HTR-8/SVneo (cell line): Measurements from ENCODE around the gene CD3G.
A peak's percentile ranks its signal among the peaks of the same experiment; 100 is the strongest.

Experiments
- DNase-seq: peaks from one replicate; pipeline ENCODE4 v3.0.0; 2011; ENCODE audit warnings: low spot score, mixed read lengths; ENCODE audit not compliant: insufficient read length
- FAIRE-seq: peaks from 2 replicates; lab custom pipeline; 2011; peaks lifted over from hg19 to GRCh38; lab: Jason Lieb, UNC

CD3G gene

DNA sequence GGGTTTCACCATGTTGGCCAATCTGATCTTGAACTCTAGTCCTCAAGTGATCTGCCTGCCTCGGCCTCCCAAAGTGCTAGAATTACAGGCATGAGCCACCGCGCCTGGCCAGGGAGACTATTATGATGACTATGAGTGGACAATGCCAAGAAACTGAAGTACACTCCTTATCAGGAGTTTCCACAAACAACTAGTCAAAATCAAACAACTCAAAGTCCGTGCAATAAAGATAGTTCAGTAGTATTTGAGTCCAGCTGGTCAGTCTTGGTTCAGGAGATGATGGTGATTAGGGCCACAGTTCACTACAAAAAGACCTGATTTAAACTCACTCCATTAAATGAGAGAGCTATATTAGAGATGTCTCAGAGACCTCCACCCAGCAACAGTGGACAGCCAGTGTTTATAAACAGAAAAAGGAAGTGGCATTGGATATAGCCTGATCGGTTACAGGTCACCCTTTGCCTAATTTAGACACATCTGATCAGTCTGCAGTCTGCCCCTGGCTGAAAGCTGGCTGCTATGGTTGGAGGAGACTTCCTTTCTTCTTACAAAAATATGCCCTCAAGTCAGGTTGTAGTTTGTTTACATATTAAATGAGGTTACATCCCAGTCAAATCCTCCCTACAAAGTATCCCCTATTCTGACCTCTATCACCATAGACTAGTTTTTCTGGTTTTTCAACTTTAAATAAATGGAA is 22.6 kb upstream of the CD3G start:
- FAIRE-seq, result no peak
- DNase-seq, result no peak

DNA sequence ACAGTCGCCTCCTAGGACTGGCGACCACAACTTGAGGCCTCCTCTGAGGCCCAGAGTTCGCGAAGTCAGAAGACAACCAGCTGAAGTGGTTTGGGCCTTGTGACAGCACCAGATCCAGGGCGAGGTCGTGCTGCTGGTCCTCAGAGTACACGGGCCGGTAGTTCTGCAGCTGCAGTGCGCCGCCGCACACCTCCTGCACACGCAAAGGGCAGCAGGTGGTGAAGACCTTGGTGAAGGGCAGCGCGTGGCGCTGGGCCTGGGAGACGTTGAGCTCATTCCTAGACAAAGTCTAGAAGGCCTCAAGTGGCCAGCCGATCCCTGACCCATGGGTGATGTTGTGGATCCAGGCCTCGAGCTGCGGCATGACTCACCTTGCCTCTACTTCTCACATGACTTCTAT is 21.4 kb upstream of the CD3G start:
- DNase-seq, result no peak

DNA sequence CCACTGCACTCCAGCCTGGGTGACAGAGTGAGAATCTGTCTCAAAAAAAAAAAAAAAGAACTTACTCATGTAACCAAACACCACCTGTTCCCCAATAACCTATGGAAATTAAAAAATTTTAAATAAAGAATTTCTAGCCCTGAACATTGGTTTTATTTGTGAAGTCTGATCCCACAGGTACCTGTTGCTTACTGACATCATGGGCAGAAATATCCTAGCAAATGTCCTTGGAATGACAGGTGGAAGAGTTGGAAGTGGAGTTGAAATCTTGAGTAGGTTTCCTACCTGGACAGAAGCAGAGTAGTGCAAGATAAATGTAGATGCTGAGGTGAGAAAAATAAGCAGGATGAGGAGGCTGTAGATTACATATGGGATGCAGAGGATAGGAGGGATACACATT is 18.9 kb upstream of the CD3G start:
- no peak for DNase-seq
- FAIRE-seq, result no peak

More for the DNA sequence above, 21.4 kb upstream of the CD3G start:
- no peak for FAIRE-seq

DNA sequence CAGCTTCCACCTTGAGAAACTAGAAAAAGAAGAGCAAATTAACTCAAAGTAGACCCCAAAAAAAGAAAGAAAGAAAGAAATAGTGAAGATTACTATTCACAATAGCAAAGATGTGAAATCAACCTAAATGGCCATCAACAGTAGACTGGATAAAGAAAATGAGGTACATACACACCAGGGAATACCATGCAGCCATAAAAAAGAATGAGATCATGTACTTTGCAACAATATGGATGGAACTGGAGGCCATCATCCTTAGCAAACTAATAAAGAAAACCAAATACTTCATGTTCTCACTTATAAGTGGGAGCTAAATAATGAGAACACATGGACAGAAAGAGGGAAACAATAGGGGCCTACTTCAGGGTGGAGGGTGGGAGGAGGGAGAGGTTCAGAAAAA is 15.4 kb upstream of the CD3G start:
- no peak for DNase-seq
- FAIRE-seq, result no peak

- FAIRE-seq (no peak), DNase-seq (no peak)
These were observed 9.4 kb upstream of the CD3G start for GRCh38 chr11:118334745-118335144.

DNA sequence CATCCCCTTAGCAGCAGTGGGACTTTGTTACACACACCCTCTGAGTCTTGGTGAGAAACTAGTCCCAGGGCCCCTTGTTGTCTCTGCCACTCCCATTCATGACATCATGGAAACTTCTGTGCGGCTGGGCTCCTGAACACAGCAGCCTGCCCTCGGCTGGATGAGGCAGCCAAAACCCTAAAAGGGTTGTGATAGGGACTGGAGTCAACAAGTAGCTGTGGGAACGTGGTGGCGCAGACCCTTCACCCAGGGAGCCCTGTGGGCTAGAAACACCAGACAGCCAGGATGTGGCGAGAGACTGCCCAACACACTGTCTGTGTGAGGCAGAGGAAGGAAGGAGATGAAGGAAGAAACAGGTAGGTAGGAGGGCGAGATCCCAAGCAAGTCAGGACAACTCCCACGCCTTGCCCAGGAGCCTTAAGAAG is 5.5 kb upstream of the CD3G start:
- DNase-seq, result no peak
- FAIRE-seq, result no peak

- FAIRE-seq (no peak), DNase-seq (no peak)
These were observed 4.7 kb upstream of the CD3G start for GRCh38 chr11:118339281-118339961.

DNA sequence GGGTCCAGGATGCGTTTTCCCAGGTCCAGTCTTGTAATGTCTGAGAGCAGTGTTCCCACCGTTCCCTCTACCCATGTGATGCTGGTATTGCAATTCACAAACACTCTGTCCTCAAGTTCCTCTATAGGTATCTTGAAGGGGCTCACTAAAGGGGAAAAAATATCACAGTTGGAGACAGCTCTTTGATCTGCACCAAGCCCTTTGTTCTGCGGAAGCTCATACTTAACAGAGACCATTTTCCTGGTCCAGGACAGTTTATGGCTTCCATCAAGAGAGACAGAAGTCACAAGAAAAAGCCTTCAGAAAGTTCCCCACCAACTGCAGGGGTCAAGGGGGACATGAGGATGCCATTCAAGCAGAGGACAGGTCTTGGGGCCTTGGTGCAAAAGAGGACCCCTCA is 3.7 kb upstream of the CD3G start:
- FAIRE-seq (no peak), DNase-seq (no peak)

DNA sequence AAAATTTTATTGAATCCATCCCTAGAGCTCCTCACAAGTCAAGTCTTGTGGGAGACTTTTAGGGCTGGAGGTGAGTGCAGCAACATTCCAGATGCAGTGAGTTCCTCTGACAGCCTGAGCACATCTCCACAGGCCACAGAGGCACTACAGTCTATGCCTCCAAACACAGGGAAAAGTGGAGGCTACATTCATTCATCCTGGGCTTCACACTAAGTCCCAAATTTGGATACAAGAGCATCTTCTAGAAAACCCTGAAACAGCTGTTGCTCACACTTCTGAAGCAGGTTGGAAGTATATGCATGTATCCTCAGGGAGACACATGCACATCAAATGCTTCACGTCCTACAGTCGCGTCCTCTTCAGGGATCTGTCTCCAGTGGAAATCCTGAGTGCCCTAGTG is 2.9 kb upstream of the CD3G start:
- FAIRE-seq, result no peak

DNA sequence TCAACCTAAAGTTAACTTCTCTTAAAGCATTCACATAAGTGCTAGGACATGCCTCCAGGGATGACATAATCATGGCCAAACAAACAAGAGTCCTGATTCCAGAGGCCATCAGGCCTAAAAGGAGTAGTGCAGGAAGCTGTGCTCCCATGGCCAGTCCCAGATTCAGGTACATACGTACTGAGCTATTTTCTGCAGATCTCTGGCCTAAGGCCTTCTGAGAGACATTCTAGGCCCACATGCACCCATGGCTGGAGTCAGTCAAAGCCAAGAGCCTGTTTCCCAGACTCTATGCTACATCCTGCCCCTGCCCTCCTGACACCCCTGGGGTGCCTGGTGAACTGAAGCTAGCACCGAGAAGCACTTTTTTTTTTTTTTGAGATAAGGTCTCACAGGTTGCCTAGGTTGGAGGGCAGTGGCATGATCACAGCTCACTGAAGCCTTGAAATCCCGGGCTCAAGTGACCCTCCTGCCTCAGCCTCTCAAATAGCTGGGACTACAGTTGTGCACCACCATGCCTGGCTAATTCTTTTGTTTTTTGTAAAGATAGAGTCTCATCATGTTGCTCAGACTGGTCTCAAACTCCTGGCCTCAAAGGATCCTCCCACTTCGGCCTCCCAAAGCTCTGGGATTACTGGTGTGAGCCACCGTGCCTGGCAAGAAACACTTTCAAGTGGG is 2.2 kb upstream of the CD3G start:
- DNase-seq (no peak), FAIRE-seq (no peak)

More for the DNA sequence above, 2.9 kb upstream of the CD3G start:
- DNase-seq, result no peak

DNA sequence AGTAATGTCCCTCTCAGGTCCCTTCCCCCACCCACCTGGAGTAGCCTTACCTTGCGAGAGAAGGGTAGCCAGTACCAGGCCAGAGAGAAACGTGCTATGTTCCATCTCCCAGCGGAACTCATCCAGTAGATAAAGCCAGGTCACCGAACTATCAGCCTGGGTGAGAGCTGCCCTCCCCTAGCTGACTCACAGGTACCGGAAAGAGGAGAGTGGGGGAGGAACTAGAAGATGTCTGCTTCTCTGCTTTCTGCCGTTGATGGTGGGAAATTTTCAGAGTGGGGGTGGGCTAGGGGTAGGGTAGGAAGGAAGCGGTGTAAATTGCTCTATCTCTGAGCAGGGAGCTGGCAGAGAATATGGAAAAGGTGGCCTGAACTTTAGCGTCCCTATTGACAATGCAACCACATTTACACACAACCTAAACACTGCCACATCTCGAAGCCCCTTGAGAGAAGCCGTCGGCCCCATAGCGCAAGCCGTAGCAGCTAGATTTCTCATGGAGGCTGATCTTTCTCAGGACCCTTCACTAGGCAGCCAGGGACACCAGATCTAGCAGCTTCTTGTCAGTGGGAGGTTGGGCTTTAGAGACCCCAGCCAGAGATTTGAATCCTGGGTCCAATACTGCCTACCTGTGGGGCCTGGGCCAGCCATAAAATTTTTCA is 1.5 kb upstream of the CD3G start, which contains the start of gene CD3D:
Gene CD3D (minus strand): TSS at position 203 of the 659 bp plus-strand sequence. CDS start 98 bp downstream, at position 105.
- no peak for DNase-seq
- no peak for FAIRE-seq

DNA sequence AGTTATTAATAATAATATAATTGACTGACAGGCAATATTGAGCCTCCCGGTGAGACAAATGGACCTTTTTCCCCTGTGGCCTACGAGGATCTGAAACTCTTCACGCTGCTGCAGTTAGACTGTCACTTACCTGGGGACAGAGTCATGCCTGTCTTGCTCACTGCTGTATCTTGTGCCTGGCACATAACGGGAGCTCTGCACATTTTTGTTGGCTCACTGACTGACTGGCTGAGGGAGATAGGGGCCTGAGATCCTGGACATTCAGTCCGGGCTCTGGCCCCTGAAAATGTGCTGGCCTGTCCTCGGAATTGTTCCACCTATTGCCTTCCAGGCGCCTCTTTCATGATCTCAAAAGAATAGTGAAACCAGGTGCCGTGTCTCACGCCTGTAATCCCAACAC is 896 bp upstream of the CD3G start:
- DNase-seq, result no peak

DNA sequence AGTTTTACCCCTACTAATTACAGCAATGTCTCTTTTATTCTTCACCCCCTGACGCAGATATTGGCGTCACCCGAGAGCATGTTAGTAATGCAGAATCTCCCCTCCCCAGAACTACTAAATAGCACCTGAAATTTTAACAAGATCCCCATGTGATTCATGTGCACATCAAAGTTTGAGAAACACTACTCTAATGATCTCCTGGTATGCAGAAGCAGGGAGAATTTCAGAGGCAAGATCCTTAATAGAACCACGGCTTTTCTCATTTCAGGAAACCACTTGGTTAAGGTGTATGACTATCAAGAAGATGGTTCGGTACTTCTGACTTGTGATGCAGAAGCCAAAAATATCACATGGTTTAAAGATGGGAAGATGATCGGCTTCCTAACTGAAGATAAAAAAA is 5.3 kb downstream of the CD3G start:
- DNase-seq (no peak), FAIRE-seq (no peak)

More for the DNA sequence above, 896 bp upstream of the CD3G start:
- no peak for FAIRE-seq

DNA sequence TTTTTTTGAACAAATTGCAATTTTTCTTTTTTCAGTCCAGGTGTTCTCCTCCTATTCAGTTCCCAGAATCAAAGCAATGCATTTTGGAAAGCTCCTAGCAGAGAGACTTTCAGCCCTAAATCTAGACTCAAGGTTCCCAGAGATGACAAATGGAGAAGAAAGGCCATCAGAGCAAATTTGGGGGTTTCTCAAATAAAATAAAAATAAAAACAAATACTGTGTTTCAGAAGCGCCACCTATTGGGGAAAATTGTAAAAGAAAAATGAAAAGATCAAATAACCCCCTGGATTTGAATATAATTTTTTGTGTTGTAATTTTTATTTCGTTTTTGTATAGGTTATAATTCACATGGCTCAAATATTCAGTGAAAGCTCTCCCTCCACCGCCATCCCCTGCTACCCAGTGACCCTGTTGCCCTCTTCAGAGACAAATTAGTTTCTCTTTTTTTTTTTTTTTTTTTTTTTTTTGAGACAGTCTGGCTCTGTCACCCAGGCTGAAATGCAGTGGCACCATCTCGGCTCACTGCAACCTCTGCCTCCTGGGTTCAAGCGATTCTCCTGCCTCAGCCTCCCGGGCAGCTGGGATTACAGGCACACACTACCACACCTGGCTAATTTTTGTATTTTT is 9.1 kb downstream of the CD3G start:
- FAIRE-seq, result no peak
- no peak for DNase-seq

DNA sequence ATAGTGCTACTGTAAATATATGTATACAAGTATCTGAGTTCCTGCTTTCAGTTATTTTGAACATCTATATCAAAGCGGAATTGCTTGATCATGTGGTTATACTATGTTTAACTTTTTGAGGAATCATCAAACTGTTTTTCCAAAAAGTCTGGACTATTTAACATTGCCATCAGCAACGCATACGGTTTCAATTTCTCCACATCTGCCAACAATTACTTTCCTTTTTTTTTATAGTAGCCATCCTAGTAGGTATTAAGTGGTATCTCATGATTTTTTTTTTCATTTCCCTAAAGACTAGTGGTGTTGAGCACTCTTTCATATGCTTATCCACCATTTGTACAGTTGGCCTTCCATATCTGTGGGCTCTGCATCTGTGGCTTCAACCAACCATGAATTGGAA is 13.9 kb downstream of the CD3G start:
- FAIRE-seq (no peak), DNase-seq (no peak)

GRCh38 chr11:118359295-118359958 is 15.3 kb downstream of the CD3G start, which contains the start of gene UBE4A:
TSS of gene UBE4A (plus strand) at chr11:118359600. CDS start at chr11:118365081, 5,481 bp downstream.
- peak; percentile 91 for DNase-seq
- peak; percentile 98 for FAIRE-seq

DNA sequence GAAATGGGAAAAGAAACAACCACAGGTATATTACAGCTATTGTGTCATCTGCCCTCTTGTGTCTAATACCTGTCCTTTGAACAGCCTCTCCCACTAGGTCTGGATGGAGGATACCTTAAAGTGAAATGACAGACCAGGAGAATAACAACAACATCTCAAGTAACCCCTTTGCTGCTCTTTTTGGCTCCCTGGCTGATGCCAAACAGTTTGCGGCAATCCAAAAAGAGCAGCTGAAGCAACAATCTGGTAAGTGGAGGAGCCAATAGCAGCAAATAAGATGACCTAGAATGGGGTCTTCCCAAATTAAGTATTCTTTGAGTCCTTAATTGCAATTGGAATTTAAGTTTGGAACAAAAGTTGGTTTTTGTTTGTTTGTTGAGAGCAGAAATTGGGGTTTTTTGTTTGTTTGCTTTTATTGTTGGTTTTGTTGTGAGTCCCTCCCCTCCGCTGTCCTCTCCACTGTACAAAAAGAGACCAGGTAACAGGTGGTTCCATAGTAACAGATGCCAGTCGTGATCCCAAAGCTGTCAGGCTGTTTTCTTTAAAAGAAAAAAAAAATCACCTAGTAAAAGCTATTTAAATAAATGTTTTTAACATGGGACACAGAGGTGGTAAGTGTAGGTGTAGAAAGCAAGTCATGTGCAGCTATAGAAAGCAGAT is 20.9 kb downstream of the CD3G start:
- FAIRE-seq (no peak), DNase-seq (no peak)

- DNase-seq (no peak), FAIRE-seq (no peak)
These were observed 22.1 kb downstream of the CD3G start for GRCh38 chr11:118366287-118366686.

GRCh38 chr11:118370774-118371173 is 26.6 kb downstream of the CD3G start:
- no peak for DNase-seq
- no peak for FAIRE-seq
